ENCODE measurements around the gene TMPRSS7.
"Not testable (repeated sequence)": the region's sequence is repeated elsewhere in the genome, so short reads cannot be mapped to it uniquely, and the experiment has no call there.

TMPRSS7 gene

GRCh38 chr3:112072387-112073060, 38.0 kb downstream of the TMPRSS7 start:
- not testable (repeated sequence) for DNase-seq

DNA sequence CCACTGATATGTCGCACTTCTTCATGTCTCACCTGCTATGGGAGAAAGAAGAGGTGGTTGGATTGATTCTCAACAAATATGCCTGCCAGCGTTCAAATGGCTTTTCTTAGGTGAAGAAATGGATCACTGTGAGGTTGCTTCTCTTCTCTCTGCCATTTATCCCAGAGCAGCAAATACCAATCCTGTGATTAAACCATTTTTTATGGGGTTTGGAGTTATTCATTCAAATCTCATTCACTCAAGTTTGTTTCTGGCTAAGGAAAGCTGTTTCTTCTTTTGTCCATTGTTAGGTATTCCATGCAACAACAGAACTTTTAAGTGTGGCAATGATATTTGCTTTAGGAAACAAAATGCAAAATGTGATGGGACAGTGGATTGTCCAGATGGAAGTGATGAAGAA, 39.5 kb downstream of the TMPRSS7 start:
- no peak for DNase-seq

DNA sequence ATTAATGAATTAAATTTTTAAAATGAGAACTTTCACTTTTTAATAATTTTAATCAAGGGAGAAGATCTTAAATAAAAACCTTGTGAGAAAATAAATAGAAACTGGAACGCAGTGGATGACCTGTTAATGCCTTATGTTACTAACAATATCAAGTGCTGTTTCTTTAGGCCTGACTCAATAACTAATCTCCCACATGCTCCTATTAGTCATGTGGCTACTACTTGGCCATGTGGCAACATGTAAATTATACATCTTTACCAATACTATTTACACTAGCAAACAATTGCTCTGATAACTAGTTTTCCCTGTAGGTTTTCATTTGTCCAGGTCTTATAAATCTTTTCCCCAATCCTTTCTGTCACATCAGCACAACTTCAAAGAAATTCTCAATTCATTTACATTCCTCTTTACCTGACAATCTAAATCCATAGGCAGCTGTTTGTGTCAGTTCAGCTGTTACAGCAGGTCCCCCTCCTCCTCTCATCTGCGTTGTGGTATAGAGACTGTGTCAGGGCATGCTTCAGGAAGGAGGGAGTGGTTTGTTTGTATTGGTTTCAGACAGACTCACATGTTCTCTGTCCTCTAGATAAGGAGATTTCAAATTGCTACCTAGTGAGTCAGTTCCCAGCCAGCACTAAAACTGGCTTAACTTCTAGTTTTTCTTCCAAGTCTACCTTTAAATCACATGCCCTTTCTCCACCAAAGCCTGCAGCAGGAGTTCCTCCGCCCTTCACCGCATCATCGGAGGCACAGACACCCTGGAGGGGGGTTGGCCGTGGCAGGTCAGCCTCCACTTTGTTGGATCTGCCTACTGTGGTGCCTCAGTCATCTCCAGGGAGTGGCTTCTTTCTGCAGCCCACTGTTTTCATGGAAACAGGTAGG, 40.3 kb downstream of the TMPRSS7 start:
- DNase-seq, result no peak

- no peak for DNase-seq
Observed at GRCh38 chr3:112078125-112079083, 43.9 kb downstream of the TMPRSS7 start.

GRCh38 chr3:112083239-112083638, 48.7 kb downstream of the TMPRSS7 start:
- no peak for DNase-seq

- DNase-seq, result no peak
Observed at GRCh38 chr3:112084980-112085705, 50.6 kb downstream of the TMPRSS7 start.

DNA sequence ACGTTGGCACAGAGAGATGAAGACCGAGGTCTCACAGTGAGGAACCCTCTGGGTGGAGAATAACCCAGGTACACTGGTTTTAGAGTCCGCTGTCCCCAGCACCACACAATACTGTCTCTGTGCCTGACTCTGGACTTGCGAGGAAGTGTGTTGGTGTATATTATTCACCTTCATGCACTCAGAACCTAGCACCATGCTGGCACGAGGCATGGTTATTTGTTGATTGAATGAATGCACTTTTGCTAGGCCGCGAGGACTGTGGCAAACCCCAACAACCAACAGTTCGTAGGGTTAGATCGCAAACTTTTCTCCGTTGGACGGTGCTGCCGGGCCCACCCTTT, 51.2 kb downstream of the TMPRSS7 start:
- no peak for DNase-seq

DNA sequence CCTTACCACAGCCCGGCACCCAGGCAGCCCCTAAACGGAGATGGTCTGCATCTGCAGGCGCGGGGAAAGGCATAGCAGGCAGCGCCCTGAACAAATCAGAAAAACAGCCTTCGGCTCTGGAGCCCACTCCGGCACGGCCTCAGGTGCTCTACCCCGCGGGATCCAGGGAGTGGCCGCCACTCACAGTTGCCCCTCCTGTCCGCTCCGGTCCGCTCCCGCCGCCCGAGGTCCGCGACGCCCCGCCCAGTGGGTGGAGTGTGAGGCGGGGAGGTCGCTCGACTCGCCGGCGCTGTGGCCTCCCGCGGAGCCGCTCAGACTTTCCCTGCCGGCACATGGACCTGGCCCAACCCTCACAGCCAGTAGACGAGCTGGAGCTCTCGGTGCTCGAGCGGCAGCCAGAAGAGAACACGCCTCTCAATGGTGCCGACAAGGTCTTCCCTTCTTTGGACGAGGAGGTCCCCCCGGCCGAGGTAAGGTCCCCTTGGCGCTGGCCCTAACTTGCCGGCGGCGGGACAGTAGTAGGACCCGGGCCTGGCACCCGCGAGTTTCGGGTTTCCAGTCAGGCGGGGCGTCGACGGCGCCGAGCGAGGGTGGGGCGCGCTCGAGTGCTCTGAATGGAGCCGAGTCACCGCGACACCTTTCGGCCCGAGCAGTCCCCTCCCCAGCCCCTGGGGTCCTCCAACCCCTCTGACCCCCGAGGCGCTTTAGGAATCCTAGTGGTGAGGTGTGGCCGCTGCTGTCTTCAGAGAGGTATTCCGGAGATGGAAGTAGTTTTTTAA, 51.7 kb downstream of the TMPRSS7 start, which contains the start of gene C3orf52:
Gene C3orf52, plus strand, starts transcription at position 314 of the 779 bp plus-strand sequence. Its CDS starts 19 bp downstream, at position 333.
- no peak for DNase-seq

DNA sequence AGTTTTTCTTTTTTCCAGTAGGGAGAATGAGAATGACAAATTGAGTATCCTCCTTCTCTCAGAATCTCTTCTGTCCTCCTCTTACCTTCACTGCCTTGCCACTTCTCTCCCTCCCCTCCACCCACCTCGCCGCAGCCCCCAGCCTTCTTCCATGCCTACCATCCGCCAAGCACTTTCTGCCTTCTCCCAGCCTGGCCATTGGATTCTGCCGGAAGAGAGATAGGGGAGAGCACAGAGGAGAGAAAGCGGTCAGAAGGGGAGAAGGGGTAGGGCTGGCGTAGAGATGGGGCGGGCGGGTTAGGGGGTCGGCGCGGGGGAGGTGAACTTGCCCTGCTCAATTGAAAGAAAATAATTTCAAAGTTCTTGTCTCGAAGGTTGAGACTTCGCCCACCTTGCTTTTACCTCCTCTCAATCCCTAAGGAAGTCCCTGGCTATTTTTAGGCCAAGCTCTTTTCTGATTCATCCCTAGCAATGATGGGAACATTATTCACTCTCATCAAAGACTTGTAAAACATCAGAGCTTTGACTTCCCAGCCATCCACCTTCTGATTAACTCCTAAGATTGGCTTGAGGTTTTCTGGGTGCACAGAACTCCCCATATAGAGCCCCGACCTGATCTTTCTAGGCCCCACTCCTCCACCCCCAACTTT, 52.5 kb downstream of the TMPRSS7 start:
- DNase-seq, result no peak

DNA sequence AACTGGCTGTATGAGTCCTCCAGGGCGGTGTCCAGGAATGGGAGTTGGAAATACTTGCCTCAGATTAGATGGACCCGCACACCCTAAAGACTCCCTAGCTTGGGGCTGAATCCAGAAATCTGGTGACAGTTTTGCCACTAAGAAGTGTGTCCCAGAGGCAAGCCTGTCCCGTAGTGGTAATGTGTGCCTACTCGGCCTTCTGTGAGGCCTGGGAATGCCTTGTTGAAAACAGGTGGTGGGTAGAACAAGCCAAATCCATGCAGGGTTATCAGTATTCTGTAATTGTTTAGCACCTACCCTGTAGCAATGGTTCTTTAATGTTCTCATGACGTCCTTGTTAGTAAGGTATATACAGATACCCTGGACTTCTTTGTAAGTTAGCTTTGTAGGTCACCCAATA, 53.2 kb downstream of the TMPRSS7 start:
- no peak for DNase-seq

GRCh38 chr3:112088944-112089343, 54.4 kb downstream of the TMPRSS7 start:
- no peak for DNase-seq

DNA sequence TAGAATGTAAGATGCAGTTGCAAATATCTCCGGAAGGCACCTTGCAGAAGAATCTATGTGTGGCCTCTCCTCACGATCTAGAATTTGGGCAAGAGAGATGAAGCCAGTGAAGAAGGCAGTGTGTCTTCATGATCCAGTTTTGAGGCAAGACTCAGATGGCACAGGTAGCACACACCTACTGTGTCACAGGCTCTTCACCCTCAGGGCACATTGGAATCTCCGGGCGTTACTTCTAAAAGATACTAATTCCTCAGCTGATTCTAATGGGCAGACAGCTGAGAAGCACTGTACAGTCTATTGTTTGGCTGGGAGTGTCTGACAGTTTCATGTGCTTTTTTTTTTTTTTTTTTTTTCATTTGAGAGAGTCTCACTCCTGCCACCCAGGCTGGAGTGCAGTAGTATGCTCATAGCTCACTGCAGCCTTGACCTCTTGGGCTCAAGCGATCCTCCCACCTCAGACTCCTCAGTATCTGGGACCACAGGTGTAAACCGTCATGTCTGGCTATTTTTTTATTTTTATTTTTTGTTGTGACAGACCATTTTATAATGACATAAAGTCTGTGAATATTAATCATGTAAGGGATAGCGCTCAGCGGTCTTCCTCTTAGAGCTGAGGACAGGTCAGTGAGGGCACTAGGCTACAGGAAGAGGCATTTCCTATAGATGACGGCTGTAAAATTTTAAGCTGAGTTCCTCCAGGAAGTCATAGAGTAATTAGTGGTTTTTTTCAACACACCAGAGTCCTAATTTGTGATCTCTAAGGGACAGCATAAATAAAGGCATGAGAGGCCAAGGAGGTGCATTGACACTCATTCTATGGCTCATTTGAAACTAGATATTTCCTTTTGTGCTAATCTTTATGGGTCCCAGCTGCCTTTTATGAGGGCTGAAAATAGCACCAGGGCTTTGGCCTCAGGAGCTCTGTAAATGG, 55.7 kb downstream of the TMPRSS7 start:
- no peak for DNase-seq

DNA sequence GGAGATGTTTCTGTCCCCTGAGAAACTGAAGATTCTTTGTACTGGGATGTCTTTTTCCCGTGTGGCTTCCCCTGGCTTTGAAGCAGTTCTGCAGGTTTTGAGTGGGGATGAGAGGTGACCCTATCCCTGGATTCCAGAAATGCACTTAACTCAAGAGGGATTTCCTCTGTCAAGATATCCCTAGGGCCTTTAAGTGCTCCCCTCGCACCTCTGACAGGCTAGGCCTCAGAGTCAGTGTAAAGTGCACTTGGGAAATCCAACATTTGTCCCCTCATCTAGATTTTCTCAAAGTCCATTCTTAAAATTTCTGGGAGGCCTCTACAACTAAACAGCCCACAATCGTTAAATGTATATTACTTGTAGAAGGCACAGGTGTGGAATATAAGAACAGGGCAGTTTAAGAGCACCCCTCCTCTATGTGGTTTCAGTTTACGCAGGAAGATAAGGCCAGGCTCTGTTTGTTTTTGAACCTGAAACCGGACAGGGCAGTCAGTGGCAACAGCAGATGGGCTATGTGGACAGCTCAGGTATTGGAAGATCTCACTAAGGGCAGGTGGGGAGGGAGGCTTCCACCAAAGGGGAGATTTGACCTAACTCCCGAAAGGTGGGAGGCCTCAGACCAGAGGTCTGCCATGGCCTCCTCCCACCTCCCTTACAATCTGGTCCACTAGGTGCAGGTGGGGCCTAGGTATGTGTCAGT, 56.5 kb downstream of the TMPRSS7 start:
- DNase-seq, result no peak

DNA sequence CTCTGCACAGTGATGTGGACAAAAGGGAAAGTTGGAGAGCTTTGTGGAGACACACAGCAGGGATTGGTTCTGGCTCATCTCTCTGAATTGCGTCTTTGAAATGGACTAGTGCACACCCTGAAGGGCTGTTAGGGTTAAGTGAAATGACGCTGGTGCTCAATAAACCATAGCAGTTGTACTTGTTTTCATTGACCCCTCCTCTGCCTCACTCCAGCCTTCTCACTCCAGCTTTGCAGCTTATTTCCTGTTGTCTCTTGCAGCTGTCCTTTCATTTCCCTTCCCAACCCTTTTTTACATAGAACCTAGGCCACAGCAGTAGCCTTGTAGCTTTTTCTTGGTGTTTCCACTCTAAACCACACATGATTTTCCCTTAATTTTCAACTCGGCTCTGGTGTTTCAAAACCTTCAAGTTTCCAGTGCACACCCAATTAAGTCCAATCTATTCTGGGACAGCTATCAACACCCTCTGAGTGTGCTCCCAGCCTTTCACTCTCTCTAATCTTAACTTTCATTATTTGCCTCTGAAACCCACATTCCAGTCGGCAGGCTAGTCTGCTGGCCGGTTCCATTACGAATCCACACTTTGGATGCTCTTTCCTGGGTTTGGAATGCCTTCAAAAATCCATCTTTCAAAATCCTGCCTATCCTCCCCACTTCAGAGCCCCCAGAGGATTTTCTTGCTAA, 58.1 kb downstream of the TMPRSS7 start:
- DNase-seq, result no peak

DNA sequence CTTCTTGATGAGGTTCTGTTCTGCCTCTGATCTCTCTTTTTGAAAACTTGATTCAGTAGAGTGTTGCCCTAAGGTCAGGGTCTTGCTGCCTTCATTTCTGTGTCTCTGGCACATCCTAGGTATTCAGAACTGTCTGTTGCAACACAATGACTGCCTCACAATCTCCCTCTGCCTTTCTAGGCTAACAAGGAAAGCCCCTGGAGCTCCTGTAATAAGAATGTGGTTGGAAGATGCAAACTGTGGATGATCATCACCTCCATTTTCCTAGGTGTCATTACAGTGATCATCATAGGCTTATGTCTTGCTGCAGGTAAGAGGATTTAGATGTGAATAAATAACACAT, 58.6 kb downstream of the TMPRSS7 start:
- no peak for DNase-seq

GRCh38 chr3:112095731-112096130, 61.2 kb downstream of the TMPRSS7 start:
- no peak for DNase-seq

- no peak for DNase-seq
Observed at GRCh38 chr3:112096176-112096575, 61.6 kb downstream of the TMPRSS7 start.

DNA sequence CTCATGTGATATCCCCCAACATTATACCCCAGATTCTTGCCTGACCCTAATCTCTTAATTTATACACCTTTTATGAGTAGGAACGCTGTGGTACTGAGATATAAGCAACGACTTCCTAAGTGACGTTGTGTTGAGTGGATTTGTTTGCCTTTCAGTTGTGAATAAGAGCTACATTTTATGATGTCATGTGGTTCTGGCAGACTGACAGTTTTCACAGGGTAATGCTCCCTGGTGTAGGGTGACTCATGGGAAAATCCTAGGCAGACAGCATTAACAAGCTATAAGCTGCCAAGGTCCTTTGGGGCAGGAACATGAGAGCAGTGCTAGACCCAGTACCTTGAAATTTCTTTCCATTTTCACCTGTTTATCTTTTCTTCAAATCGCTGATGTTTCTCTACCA, 62.8 kb downstream of the TMPRSS7 start:
- no peak for DNase-seq

GRCh38 chr3:112101916-112102315, 67.4 kb downstream of the TMPRSS7 start:
- no peak for DNase-seq

All from SIG-M5 (cell line).